Keratinocyte (primary cell): ENCODE data around the gene OTUD4.

Experiments
- CTCF ChIP-seq, 3 experiments: IDR thresholded peaks in 1 of 3; conservative IDR thresholded peaks in 1 of 3; optimal IDR thresholded peaks in 1 of 3; 2 replicates in 2 of 3; 3 replicates in 1 of 3; pipeline versions ENCODE3 to v1.5.1; 2011; ENCODE audit warnings: low read length in 3 of 3, mild to moderate bottlenecking in 3 of 3, moderate library complexity in 2 of 3, control low read depth in 1 of 3, inconsistent platforms in 1 of 3; ENCODE audit not compliant: insufficient read depth in 2 of 3; ENCODE audit errors: extremely low read depth in 1 of 3
- EZH2 ChIP-seq: IDR thresholded peaks from one replicate; pipeline ENCODE4 v1.6.1; 2012; ENCODE audit warnings: inconsistent platforms, mild to moderate bottlenecking, low read length, moderate library complexity

DNA sequence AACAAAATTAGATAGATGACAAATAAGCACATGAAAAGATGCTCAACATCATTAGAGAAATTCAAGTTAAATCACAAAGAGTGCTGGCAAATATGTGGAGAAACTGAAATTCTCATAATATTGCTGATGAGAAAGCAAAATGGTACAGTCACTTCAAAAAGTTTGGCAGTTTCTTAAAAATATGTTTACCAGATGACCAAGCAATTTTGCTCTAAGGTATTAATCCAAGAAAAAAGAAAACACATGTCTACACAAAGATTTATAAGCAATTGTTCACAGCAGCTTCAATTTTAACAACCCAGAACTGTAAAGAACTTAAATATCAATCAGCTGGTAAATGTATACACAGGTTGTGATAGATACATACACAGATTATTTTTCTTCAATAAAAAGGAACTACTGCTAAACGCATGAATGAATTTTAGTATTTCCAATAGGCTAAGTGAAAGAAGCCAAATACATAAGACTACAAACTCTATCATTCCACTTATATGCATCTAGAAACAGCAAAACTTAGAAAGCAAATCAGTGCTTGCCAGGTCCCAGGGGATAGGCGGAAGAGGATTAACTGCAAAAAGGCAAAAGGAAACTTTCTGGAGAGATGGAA, 11.7 kb downstream of the OTUD4 start:
- TF ChIP-seq EZH2 (no peak), CTCF (optimal IDR thresholded peaks at IDR 0.05 in 1 of 3, IDR thresholded peaks at IDR 0.05 in 1 of 3, conservative IDR thresholded peaks at IDR 0.05 in 1 of 3; ENCODE audit: extremely low read depth in 1 of 3, insufficient read depth in 2 of 3, low read length in 3 of 3) (no peak)
